Activated T-helper 1 cell treated with Interleukin-2 at 50 U/mL for 16 hours (primary cell): ENCODE results near the gene SYCP2L.
"Not testable (repeated sequence)": the region's sequence is repeated elsewhere in the genome, so short reads cannot be mapped to it uniquely, and the experiment has no call there.

Experiments
- DNase-seq: peaks from one replicate; pipeline ENCODE4 v3.0.0-alpha.2; 2020; ENCODE audit warnings: low read depth

Gene SYCP2L

DNA sequence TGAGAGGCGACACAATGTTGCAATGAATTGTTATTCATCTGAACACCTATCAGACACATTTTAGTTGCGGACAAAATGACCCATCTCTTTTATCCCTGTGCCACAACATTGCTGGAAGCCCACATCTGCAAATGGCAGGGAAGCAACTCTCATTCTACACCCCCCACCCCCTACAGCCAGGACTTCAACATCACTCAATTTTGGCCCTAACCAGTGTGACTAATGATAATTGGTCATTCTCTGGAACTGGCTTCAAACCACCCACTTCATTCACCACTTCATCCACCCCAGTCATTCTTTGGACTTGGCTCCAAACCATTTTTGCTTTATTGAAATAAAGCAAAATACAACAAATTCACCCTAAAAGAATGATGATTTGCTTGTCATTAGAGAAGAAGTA lies 6.5 kb upstream of the SYCP2L start:
- no peak for DNase-seq

- not testable (repeated sequence) for DNase-seq
Observed at GRCh38 chr6:10882253-10882630, 4.6 kb upstream of the SYCP2L start.

DNA sequence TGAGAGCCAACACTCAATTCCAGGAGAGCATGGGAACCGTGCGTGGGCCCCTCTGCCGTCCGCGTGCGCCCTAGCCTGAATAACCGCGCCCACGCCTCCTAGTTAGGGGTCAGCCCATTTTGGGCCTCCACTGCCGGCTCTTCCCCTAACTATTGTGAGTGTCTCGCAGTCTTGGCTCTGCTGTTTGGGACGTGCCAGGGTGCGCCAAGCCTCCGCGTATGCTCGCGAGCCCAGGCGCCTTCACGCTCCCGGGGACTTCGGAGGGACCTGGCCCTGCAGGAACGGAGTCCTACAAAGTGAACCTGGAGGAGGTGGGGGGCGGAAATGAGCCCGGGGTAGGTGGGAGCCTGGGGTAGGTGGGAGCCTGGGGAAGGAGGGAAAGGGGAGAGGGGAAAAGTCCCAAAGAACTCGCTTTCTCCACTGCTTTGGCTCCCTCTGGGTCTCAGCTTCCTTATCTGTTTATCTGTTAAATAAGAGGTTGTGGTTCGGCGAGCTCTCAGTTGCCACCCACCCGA lies 4.1 kb upstream of the SYCP2L start:
- DNase-seq = no peak

- no peak for DNase-seq
Observed at GRCh38 chr6:10883312-10884244, 3.3 kb upstream of the SYCP2L start.

DNA sequence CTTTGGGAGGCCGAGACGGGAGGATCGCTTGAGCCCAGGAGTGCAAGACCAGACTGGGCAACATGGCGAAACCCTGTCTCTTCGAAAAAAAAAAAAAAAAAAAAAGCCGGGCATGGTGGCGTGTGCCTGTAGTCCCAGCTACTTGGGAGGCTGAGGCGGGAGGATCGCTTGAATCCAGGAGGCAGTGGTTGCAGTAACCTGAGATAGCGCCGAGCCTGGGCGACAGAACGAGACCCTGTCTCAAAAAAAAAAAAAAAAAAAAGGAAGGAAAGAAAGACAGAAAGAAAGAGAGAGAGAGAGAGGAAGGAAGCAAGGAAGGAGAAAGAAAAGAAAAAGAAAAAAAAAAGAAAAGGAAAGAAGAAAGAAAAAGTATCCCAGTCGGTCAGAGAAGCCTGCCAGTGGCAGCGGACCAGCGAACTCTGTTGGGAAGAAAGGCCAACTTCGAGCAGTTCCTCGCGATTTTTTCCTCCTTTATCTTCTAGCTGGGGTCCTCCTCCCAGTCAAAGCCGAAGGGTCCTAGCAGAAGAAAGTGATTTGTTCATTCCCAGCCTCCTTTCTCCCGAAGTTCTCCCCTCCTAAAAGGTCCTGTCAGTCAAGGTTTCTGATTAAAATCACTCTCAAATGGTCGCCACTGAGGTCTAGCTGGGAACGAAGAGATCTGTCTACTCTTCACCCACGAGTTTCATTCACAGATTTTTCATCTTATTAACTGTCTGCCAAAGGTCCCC lies 2.4 kb upstream of the SYCP2L start:
- DNase-seq = no peak

- not testable (repeated sequence) for DNase-seq
Observed at GRCh38 chr6:10886365-10886690, 524 bp upstream of the SYCP2L start.

GRCh38 chr6:10890151-10890550 lies 3.3 kb downstream of the SYCP2L start:
- DNase-seq = no peak

DNA sequence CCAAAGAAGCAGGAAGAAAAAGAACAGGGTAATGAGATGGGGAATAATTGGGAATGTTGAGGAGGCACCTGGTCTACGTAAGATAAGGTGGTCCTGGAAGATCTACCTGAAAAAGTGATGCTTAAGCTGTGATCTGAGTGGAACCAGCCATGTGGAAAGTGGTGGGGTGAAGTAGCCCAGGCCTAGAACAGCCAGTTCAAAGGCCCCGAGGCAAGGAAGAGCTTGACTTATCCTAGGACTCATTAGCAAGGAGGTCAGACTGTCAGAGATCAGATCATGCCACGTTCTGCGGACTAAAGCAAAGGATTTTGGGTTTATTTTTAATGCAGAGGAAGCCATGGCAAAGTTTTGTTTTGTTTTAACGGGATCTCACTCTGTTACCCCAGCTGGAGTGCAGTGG lies 5.1 kb downstream of the SYCP2L start:
- no peak for DNase-seq

DNA sequence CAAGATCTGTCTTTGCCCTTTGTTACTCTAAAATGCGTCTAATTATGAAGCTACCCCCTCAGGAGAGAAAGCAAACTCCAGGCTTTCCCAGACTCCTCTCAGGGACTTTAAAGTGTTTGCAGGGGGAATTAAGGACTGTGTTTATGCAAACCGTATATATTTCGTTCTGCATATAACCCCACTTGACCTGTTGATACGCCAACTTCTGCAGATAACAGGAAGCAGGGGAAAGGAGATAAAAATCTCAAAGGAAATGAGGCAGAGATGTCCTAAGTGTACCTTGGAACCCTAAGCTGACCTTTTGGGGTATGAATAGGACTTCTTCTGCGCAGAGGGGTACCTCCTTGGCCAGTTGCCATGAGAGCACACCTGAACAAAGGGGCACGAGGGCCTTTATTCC lies 8.1 kb downstream of the SYCP2L start:
- no peak for DNase-seq

DNA sequence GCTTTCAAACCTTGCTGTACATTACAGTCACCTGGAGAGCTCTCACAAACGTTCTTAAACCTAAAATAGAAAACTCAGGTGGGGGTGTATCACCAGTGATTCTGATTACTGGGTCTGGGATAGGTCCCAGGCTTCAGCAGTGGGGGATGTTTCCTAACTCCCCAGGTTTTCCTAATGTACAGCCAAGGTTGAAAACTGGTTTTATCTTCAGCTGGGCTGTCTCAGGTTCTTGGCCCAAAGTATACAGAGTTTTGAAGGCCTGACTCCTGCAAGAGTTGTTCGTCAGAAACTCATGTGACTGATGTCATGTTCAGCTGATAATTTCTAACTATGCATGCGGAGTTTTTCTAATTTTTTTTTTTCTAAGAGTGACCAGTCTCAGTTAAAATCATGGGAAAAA lies 9.8 kb downstream of the SYCP2L start:
- no peak for DNase-seq

DNA sequence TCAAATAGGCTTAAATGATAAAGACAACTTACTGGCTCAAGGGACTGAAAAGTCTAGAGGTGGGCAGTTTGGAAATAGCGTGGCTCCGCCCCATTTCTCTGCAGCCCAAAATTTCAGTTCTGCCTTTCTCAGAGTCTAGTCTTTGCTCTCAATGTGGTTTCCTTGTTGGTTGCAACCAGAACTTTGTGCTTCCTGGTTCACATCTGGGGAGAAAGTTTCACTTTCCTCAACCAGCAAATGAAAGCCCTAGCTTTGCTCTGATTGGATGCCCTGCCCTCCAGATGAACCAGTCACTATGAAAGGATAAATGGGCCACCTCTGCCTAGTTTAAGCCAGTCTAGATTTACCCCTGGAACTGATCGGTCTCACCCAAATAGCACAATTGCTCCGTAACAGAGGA lies 14.9 kb downstream of the SYCP2L start:
- DNase-seq = no peak

GRCh38 chr6:10904015-10904414 lies 17.2 kb downstream of the SYCP2L start:
- no peak for DNase-seq

GRCh38 chr6:10908228-10908627 lies 21.4 kb downstream of the SYCP2L start:
- DNase-seq = no peak

- not testable (repeated sequence) for DNase-seq
Observed at GRCh38 chr6:10919520-10919919, 32.7 kb downstream of the SYCP2L start.

GRCh38 chr6:10933126-10933525 lies 46.3 kb downstream of the SYCP2L start:
- DNase-seq = no peak

DNA sequence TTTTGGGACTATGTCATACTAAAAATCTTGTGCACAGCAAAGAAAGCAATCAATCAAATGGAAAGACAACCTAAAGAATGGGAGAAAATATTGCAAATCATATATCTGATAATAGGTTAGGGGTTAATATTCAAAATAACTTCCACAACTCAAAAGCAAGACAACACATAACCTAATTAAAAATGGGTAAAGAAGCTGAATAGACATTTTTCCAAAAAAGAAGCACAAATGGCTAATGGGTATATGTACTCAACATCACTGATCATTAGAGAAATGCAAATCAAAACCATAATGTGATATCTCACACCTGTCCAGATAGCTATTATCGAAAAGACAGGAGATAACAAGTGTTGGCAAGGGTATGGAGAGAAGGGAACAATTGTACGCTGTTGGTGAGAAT lies 53.0 kb downstream of the SYCP2L start:
- no peak for DNase-seq

DNA sequence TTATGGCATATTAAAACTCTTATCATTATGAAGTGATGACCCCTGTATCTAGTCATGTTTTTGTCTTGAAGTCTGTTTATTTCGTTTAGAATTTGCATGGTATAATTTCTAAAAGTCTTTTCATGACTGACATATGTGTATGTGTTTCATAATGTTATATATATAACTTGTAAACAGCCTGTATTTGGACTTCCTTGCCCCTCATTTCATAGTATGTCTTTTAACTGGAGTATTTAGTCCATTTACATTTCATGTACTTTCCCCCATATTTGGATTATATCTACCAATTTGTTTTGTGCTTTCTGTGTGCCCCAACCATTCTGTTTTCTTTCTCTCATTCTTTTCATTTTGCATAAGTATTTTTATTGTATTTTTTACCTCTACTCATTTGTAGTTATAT lies 59.0 kb downstream of the SYCP2L start:
- no peak for DNase-seq

DNA sequence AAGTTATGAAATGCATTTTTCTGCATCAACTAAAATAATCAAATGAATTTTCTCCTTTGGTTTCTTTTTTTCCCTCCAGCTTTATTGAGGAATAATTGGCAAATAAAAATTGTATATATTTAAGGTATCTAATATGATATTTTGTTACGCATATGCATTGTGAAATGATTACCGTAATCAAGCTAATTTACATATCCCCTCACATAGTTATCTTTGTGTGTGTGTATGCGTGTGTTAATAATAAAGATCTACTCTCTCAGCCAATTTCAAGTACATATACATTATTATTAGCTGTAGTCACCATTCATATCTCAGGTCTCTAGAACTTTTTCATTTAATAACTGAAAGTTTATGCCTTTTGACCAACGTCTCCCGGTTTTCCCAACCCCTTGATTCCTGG lies 61.1 kb downstream of the SYCP2L start:
- DNase-seq = no peak

- DNase-seq = no peak
Observed at GRCh38 chr6:10949579-10950490, 63.0 kb downstream of the SYCP2L start.

- no peak for DNase-seq
Observed at GRCh38 chr6:10951675-10952282, 64.9 kb downstream of the SYCP2L start.

DNA sequence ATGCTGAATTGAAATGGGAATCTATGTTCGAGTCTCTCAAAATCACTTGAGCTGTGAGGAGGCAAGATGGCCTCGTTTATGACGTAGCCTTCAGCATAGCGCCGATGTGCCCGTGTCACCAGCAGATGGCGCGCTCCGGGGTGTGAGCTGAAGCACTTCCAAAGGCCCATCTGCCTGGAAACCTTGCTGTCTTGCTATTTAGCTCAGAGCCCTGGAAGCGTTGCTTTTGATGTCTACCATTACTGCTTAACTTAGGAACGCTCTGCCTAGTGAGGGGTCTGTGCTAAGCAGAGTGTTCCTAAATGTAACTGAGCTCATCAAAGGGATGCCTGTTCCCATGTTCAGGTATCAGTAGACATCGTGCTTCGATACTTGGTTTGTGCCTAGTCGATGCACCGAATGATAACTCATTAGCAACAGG lies 67.7 kb downstream of the SYCP2L start:
- DNase-seq = peak; percentile 24

DNA sequence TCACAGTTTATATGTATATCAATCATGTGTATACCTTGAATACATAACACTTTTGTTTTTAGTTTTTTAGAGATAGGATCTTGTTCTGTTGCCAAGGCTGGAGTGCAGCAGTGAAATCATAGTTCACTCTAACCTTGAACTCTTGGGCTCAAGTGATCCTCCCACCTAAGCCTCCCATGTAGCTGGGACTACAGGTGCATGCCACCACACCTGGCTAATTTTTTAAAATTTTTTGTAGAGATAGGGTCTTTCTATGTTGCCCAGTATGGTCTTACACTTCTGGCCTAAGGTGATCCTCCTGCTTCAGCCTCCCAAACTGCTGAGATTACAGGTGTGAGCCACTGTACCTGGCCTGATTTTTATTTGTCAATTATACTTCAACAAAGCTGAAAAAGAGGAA lies 69.9 kb downstream of the SYCP2L start:
- no peak for DNase-seq
